Liver (tissue), 9 donors: Measurements from ENCODE around the gene MC2R. TPM values are rescaled to one million over a fixed set of nuclear protein-coding genes. Genes with fewer than 3 reads are reported as not detected.

Experiments
- DNase-seq: peaks from one replicate; pipeline ENCODE4 v3.0.0-alpha.2; 2017; ENCODE audit warnings: low spot score
- H3K27ac ChIP-seq, 2 donors: one replicate each; pipeline ENCODE4 v1.7.0; 2013; ENCODE audit warnings: inconsistent platforms in 2 of 2, low read length in 2 of 2, control low read depth in 1 of 2, low read depth in 1 of 2, mild to moderate bottlenecking in 1 of 2
- H3K27me3 ChIP-seq, 4 donors: one replicate each; pipeline versions ENCODE4 v1.6.1 to v1.7.0; 2013; ENCODE audit warnings: low read length in 3 of 4, inconsistent platforms in 1 of 4, mild to moderate bottlenecking in 1 of 4, moderate library complexity in 1 of 4; ENCODE audit not compliant: control insufficient read depth in 4 of 4, insufficient read depth in 4 of 4
- H3K36me3 ChIP-seq, 4 donors: one replicate each; pipeline versions ENCODE4 v1.6.1 to v1.7.0; 2013; ENCODE audit warnings: low read length in 3 of 4, mild to moderate bottlenecking in 3 of 4, low read depth in 1 of 4, moderate library complexity in 1 of 4; ENCODE audit not compliant: control insufficient read depth in 4 of 4, insufficient read depth in 3 of 4
- H3K4me1 ChIP-seq, 4 donors: one replicate each; pipeline versions ENCODE4 v1.6.1 to v1.7.0; 2013; ENCODE audit warnings: low read length in 3 of 4, mild to moderate bottlenecking in 3 of 4, moderate library complexity in 1 of 4; ENCODE audit not compliant: control insufficient read depth in 4 of 4, insufficient read depth in 4 of 4
- H3K4me3 ChIP-seq, 3 donors: one replicate each; pipeline versions ENCODE4 v1.6.1 to v1.7.0; 2013; ENCODE audit warnings: low read length in 3 of 3, control low read depth in 1 of 3, low read depth in 1 of 3, mild to moderate bottlenecking in 1 of 3
- H3K9ac ChIP-seq, 2 donors: one replicate each; pipeline ENCODE4 v1.7.0; 2013; ENCODE audit warnings: low read length in 2 of 2, mild to moderate bottlenecking in 2 of 2, moderate library complexity in 2 of 2, control low read depth in 1 of 2, low read depth in 1 of 2
- H3K9me3 ChIP-seq, 4 donors: one replicate each; pipeline versions ENCODE4 v1.6.1 to v1.7.0; 2013; ENCODE audit warnings: low read length in 3 of 4; ENCODE audit not compliant: control insufficient read depth in 4 of 4
- EGR1 ChIP-seq, 2 donors: IDR thresholded peaks; 2 replicates each; pipeline ENCODE4 v1.6.1; 2016 to 2018; ENCODE audit warnings: antibody characterized with exemption in 2 of 2, low read depth in 2 of 2
- FOXA1 ChIP-seq: IDR thresholded peaks from 2 replicates; pipeline ENCODE4 v1.6.1; 2016; ENCODE audit warnings: antibody characterized with exemption
- FOXA2 ChIP-seq: IDR thresholded peaks from 2 replicates; pipeline ENCODE4 v1.6.1; 2016; ENCODE audit warnings: antibody characterized with exemption
- GABPA ChIP-seq, 2 donors: IDR thresholded peaks in 1 of 2; conservative IDR thresholded peaks in 1 of 2; 2 replicates each; pipeline ENCODE4 v1.6.1; 2016; ENCODE audit warnings: antibody characterized with exemption in 2 of 2, mild to moderate bottlenecking in 1 of 2, moderate library complexity in 1 of 2
- HNF4A ChIP-seq, 2 donors: conservative IDR thresholded peaks; 2 replicates each; pipeline ENCODE4 v1.6.1; 2016; ENCODE audit warnings: antibody characterized with exemption in 2 of 2, mild to moderate bottlenecking in 2 of 2
- HNF4G ChIP-seq: IDR thresholded peaks from 2 replicates; pipeline ENCODE4 v1.6.1; 2016; ENCODE audit warnings: antibody characterized with exemption
- JUND ChIP-seq, 2 donors: IDR thresholded peaks; 2 replicates each; pipeline ENCODE4 v1.6.1; 2016; ENCODE audit warnings: antibody characterized with exemption in 2 of 2
- NR2F2 ChIP-seq: IDR thresholded peaks from 2 replicates; pipeline ENCODE4 v1.6.1; 2016; ENCODE audit warnings: antibody characterized with exemption
- RAD21 ChIP-seq, 2 donors: IDR thresholded peaks; 2 replicates each; pipeline ENCODE4 v1.6.1; 2016; ENCODE audit warnings: antibody characterized with exemption in 2 of 2, mild to moderate bottlenecking in 2 of 2
- RXRA ChIP-seq, 2 donors: IDR thresholded peaks; 2 replicates each; pipeline ENCODE4 v1.6.1; 2017 to 2018; ENCODE audit warnings: antibody characterized with exemption in 2 of 2, mild to moderate bottlenecking in 1 of 2
- SP1 ChIP-seq: IDR thresholded peaks from 2 replicates; pipeline ENCODE4 v1.6.1; 2018; ENCODE audit warnings: antibody characterized with exemption, mild to moderate bottlenecking
- TAF1 ChIP-seq: conservative IDR thresholded peaks from 2 replicates; pipeline ENCODE4 v1.6.1; 2016; ENCODE audit warnings: antibody characterized with exemption, mild to moderate bottlenecking
- YY1 ChIP-seq: IDR thresholded peaks from 2 replicates; pipeline ENCODE4 v1.6.1; 2016; ENCODE audit warnings: antibody characterized with exemption, mild to moderate bottlenecking
- WGBS: extraction: QIAGEN DNeasy Blood & Tissue Kit; methylation state at CpG from one replicate; pipeline ENCODE4 v1.1.7; 2013; 5-methylcytosine and 5-hydroxymethylcytosine counted together
- polyA plus RNA-seq, 2 donors: library from polyadenylated mRNA; stranded (reverse) in 1 of 2; unstranded in 1 of 2; fragments of 200-250 nt in 1 of 2; fragments of >200 nt in 1 of 2; fragmentation: Nextera tagmentation in 1 of 2; extraction: Ambion mirVana in 1 of 2; gene quantifications; one replicate each; pipeline versions ENCODE4 v1.2.1 to v1.2.3, GENCODE V29; 2013 to 2015
- total RNA-seq, 2 donors: library from RNA; depleted of rRNA; stranded (reverse); fragments of >200 nt; gene quantifications; one replicate each; pipeline ENCODE4 v1.2.3, GENCODE V29; 2014
- TF ChIP-seq, protein P1 (sequence below): IDR thresholded peaks from 2 replicates; pipeline ENCODE4 v1.6.1; 2016; ENCODE audit warnings: antibody characterized with exemption
- TF ChIP-seq, protein P2 (sequence below): fragments of 150-350 bp; IDR thresholded peaks from 2 replicates; pipeline ENCODE4 v1.5.1; 2017; ENCODE audit warnings: improper control_type of control experiment, low read depth, low read length; ENCODE audit not compliant: missing input control
- TF ChIP-seq, protein P3 (sequence below): IDR thresholded peaks from 2 replicates; pipeline ENCODE4 v1.6.1; 2016; ENCODE audit warnings: antibody characterized with exemption, mild to moderate bottlenecking
- TF ChIP-seq, protein P4 (sequence below): IDR thresholded peaks from 2 replicates; pipeline ENCODE4 v1.6.1; 2016; ENCODE audit warnings: antibody characterized with exemption
- TF ChIP-seq, protein P5 (sequence below): IDR thresholded peaks from 2 replicates; pipeline ENCODE4 v1.6.1; 2016; ENCODE audit warnings: antibody characterized with exemption
- donor health status: healthy.
- donor health status: healthy.
- donor health status: healthy.
- donor health status: healthy.
- donor health status: healthy.

MC2R gene
- total and polyA plus RNA-seq, 4 donors = not detected

DNA sequence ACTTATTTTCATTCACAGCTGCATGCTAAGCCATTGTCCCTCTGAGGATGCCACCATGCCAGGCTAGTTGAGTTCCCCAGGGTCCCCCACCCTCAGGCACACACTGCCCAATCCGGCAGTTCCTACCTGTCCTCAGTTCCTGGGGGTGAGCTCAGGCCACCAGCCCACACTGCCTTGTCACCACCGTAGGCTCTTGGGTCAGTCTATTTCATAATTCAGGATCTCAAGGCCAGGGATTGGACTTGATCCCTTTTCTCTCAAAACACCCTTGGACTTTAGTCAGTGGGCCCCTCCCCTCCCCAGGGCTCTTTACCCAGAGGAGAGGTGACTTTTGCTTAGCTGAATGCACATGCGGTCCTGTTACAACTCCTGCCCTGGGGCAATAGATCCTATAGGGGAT is 18.7 kb upstream of the MC2R start (continued):
- TF ChIP-seq, protein P1, sequence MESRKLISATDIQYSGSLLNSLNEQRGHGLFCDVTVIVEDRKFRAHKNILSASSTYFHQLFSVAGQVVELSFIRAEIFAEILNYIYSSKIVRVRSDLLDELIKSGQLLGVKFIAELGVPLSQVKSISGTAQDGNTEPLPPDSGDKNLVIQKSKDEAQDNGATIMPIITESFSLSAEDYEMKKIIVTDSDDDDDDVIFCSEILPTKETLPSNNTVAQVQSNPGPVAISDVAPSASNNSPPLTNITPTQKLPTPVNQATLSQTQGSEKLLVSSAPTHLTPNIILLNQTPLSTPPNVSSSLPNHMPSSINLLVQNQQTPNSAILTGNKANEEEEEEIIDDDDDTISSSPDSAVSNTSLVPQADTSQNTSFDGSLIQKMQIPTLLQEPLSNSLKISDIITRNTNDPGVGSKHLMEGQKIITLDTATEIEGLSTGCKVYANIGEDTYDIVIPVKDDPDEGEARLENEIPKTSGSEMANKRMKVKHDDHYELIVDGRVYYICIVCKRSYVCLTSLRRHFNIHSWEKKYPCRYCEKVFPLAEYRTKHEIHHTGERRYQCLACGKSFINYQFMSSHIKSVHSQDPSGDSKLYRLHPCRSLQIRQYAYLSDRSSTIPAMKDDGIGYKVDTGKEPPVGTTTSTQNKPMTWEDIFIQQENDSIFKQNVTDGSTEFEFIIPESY = no peak

DNA sequence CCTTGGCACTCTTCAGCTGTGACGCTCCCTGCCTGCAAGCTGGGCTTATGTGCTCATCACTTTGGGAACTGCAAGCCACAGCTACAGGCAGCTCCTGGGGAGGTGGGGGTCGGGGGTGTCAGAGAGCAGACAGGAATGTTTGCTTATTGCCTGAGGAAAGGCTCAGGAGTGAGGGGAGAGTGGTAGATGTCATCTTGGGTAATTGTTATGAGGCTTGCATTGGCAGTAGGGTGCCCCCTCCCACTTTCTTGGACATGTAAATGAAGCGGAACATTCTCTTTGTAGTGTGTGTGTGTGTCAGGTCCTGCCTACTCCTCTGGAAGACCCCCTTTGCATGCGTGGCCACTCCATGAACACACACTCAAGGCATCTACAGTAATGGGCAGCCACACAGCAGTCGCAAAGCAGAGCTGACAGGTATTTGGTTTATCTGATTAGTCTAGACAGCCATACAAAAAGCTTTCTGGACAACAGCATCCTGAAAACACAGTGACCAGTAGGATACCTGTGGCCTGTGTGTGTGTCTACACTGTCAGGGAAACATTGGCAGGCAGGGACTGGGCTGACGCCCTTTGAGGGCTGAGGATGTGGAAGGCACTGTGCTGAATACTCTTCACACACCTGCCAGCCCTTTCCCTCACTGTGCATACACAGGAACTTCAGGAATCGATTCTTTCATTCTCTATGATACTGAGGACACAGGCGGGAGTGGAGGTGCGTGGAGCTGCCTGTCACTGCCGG is 17.1 kb upstream of the MC2R start:
- H3K27me3 ChIP-seq = no peaks in the 10 kb centered on the region
- DNase-seq = no peak
- 69% methylated on average over 10 of the region's 10 CpGs for WGBS
- no peak overlapping the region for H3K9ac ChIP-seq
- peaks cover 3 to 11% (median 8%) of the 10 kb centered on the region in 4 donors for H3K9me3 ChIP-seq
- no peaks in the 10 kb centered on the region for H3K36me3 ChIP-seq
- H3K27ac ChIP-seq = no peak overlapping the region
- TF ChIP-seq, protein P1 = no peak
- no peaks in the 10 kb centered on the region for H3K4me1 ChIP-seq
- H3K4me3 ChIP-seq = no peak overlapping the region

DNA sequence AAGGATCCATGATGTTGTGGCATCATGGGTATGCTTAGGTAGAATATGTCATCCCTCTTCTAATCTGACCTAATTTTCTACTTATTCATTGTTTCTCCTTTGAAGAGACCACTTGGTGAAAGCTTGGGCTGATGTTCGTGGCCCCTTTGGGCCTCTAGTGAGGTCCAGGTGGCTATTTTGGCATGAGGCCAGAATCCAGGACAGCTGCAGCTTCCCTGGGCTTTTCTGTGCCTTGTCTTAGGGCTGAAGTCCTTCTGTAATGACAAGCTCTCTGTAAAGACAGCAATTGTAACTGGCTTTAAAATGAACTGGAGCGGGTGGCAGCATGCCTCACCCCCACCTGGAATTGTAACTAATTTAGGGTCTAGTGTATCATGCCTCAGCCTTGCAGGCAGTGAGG is 15.6 kb upstream of the MC2R start:
- WGBS = 78% methylated on average over 2 of the region's 2 CpGs
- H3K27ac ChIP-seq = no peak overlapping the region
- no peak for DNase-seq

More for the DNA sequence above, 15.6 kb upstream of the MC2R start:
- no peaks in the 10 kb centered on the region for H3K27me3 ChIP-seq
- peaks cover 3 to 11% (median 8%) of the 10 kb centered on the region in 4 donors for H3K9me3 ChIP-seq
- no peaks in the 10 kb centered on the region for H3K36me3 ChIP-seq
- no peak overlapping the region for H3K4me3 ChIP-seq
- H3K4me1 ChIP-seq = no peaks in the 10 kb centered on the region
- no peak overlapping the region for H3K9ac ChIP-seq
- TF ChIP-seq, protein P1 = no peak
- TF ChIP-seq RXRA (IDR thresholded peaks at IDR 0.05) (no peak), YY1 (no peak), TAF1 (no peak), EGR1 (IDR thresholded peaks at IDR 0.05; ENCODE audit: low read depth in 2 of 2) (no peak), HNF4A (conservative IDR thresholded peaks at IDR 0.05) (no peak), JUND (IDR thresholded peaks at IDR 0.05) (no peak), RAD21 (IDR thresholded peaks at IDR 0.05) (no peak), HNF4G (no peak), NR2F2 (no peak), GABPA (IDR thresholded peaks at IDR 0.05 in 1 of 2, conservative IDR thresholded peaks at IDR 0.05 in 1 of 2) (no peak), FOXA1 (no peak), SP1 (no peak), FOXA2 (no peak)
- TF ChIP-seq, protein P2, sequence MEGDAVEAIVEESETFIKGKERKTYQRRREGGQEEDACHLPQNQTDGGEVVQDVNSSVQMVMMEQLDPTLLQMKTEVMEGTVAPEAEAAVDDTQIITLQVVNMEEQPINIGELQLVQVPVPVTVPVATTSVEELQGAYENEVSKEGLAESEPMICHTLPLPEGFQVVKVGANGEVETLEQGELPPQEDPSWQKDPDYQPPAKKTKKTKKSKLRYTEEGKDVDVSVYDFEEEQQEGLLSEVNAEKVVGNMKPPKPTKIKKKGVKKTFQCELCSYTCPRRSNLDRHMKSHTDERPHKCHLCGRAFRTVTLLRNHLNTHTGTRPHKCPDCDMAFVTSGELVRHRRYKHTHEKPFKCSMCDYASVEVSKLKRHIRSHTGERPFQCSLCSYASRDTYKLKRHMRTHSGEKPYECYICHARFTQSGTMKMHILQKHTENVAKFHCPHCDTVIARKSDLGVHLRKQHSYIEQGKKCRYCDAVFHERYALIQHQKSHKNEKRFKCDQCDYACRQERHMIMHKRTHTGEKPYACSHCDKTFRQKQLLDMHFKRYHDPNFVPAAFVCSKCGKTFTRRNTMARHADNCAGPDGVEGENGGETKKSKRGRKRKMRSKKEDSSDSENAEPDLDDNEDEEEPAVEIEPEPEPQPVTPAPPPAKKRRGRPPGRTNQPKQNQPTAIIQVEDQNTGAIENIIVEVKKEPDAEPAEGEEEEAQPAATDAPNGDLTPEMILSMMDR = no peak
- TF ChIP-seq, protein P3, sequence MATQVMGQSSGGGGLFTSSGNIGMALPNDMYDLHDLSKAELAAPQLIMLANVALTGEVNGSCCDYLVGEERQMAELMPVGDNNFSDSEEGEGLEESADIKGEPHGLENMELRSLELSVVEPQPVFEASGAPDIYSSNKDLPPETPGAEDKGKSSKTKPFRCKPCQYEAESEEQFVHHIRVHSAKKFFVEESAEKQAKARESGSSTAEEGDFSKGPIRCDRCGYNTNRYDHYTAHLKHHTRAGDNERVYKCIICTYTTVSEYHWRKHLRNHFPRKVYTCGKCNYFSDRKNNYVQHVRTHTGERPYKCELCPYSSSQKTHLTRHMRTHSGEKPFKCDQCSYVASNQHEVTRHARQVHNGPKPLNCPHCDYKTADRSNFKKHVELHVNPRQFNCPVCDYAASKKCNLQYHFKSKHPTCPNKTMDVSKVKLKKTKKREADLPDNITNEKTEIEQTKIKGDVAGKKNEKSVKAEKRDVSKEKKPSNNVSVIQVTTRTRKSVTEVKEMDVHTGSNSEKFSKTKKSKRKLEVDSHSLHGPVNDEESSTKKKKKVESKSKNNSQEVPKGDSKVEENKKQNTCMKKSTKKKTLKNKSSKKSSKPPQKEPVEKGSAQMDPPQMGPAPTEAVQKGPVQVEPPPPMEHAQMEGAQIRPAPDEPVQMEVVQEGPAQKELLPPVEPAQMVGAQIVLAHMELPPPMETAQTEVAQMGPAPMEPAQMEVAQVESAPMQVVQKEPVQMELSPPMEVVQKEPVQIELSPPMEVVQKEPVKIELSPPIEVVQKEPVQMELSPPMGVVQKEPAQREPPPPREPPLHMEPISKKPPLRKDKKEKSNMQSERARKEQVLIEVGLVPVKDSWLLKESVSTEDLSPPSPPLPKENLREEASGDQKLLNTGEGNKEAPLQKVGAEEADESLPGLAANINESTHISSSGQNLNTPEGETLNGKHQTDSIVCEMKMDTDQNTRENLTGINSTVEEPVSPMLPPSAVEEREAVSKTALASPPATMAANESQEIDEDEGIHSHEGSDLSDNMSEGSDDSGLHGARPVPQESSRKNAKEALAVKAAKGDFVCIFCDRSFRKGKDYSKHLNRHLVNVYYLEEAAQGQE = no peak
- TF ChIP-seq, protein P4, sequence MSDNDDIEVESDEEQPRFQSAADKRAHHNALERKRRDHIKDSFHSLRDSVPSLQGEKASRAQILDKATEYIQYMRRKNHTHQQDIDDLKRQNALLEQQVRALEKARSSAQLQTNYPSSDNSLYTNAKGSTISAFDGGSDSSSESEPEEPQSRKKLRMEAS = no peak
- TF ChIP-seq, protein P5, sequence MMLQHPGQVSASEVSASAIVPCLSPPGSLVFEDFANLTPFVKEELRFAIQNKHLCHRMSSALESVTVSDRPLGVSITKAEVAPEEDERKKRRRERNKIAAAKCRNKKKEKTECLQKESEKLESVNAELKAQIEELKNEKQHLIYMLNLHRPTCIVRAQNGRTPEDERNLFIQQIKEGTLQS = no peak
